ENCODE results near the gene SHBG. TPM values are rescaled to one million over a fixed set of nuclear protein-coding genes. Genes with fewer than 3 reads are reported as not detected.
"Not testable (repeated sequence)": the region's sequence is repeated elsewhere in the genome, so short reads cannot be mapped to it uniquely, and the experiment has no call there.

Gene SHBG
- total RNA-seq, 1 donor from 2014 or later = 0.79 TPM

DNA sequence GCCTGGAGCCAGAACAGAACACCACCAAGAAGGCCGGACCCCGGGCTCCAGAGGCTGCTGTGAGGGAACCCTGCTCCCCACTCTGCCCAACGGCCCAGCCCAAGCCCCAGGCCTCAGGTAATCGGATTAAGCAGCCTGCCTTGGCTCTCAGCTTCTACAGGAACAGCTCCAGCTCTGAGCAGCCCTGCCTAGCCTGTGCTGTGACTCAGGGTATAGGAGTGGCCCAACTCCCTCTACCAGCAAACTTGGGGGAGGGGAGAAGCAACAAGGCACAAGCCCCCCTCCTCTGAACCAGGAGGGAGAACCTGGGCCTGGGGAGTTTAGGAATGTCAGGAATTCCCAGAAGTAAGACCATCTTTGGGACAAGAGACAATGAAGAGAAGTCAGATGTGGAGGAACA, 39.2 kb upstream of the SHBG start:
- peaks cover 8% of the 10 kb centered on the region for H3K36me3 ChIP-seq (ENCODE audit: control insufficient read depth, insufficient read depth, low read length)
- TF ChIP-seq, protein P1, sequence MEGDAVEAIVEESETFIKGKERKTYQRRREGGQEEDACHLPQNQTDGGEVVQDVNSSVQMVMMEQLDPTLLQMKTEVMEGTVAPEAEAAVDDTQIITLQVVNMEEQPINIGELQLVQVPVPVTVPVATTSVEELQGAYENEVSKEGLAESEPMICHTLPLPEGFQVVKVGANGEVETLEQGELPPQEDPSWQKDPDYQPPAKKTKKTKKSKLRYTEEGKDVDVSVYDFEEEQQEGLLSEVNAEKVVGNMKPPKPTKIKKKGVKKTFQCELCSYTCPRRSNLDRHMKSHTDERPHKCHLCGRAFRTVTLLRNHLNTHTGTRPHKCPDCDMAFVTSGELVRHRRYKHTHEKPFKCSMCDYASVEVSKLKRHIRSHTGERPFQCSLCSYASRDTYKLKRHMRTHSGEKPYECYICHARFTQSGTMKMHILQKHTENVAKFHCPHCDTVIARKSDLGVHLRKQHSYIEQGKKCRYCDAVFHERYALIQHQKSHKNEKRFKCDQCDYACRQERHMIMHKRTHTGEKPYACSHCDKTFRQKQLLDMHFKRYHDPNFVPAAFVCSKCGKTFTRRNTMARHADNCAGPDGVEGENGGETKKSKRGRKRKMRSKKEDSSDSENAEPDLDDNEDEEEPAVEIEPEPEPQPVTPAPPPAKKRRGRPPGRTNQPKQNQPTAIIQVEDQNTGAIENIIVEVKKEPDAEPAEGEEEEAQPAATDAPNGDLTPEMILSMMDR (IDR thresholded peaks at IDR 0.05; ENCODE audit: insufficient read depth, low read length, poor library complexity, severe bottlenecking) = no peak
- DNase-seq (ENCODE audit: low read depth) = no peak

DNA sequence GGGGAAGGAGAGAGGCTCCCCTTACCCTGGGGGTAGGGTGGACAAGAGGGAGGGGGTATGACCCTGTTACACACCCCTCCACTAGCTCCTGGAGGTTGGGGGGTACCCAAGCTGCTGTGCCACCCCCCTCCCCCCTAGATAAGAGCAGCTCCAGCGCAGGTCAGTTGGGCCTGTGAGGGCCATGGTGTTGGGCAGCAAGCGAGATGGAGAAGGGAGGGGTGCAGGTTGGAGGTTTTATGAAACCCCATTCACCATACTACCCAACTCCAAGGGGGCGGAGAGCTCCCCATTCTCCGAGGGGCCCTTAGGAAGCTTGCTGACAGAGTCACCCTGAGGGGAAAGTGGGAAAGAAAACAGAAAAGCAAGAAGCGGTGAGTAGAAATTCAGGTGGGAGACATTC, 38.3 kb upstream of the SHBG start:
- DNase-seq (ENCODE audit: low read depth) = no peak
- TF ChIP-seq, protein P1 (IDR thresholded peaks at IDR 0.05; ENCODE audit: insufficient read depth, low read length, poor library complexity, severe bottlenecking) = no peak
- Histone ChIP-seq H3K27me3 (ENCODE audit: control insufficient read depth, insufficient read depth, low read length) (no peaks in the 10 kb centered on the region), H3K36me3 (ENCODE audit: control insufficient read depth, insufficient read depth, low read length) (peaks cover 5% of the 10 kb centered on the region), H3K4me3 (ENCODE audit: low read depth, low read length) (no peak overlapping the region)

More for the DNA sequence above, 39.2 kb upstream of the SHBG start:
- Histone ChIP-seq H3K4me3 (ENCODE audit: low read depth, low read length) (no peak overlapping the region), H3K27me3 (ENCODE audit: control insufficient read depth, insufficient read depth, low read length) (no peaks in the 10 kb centered on the region)

DNA sequence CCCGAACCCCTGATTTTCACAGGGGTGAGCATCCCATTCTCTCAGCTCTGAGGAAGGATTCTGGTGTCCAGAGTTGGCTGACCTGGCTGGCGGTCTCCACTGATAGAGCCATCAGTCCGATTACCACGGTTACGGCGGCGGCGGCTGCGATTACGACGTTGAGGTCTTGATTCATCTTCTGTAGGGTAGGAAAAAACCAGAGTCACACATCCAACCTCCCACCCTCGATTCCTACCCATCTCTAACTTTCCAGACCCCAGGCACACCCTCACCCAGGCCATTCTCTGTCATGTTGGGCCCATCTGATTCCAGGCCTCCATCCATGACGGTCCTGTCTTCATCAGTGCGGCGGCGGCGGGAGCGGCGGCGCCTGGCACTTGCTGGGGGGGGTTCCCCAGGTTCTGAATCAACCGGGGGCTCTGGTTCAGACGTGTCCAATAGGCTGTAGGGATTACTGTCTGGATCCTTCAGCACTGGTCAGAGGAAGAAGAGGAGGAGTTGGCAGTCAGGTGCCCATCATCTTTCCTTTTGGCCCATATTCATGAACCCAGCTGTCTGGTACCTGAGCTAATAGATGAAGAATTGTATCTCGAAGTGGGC, 37.4 kb upstream of the SHBG start:
- H3K4me3 ChIP-seq (ENCODE audit: low read depth, low read length) = no peak overlapping the region
- TF ChIP-seq, protein P1 (IDR thresholded peaks at IDR 0.05; ENCODE audit: insufficient read depth, low read length, poor library complexity, severe bottlenecking) = no peak
- no peaks in the 10 kb centered on the region for H3K27me3 ChIP-seq (ENCODE audit: control insufficient read depth, insufficient read depth, low read length)
- DNase-seq (ENCODE audit: low read depth) = no peak
- peaks cover 5% of the 10 kb centered on the region for H3K36me3 ChIP-seq (ENCODE audit: control insufficient read depth, insufficient read depth, low read length)

DNA sequence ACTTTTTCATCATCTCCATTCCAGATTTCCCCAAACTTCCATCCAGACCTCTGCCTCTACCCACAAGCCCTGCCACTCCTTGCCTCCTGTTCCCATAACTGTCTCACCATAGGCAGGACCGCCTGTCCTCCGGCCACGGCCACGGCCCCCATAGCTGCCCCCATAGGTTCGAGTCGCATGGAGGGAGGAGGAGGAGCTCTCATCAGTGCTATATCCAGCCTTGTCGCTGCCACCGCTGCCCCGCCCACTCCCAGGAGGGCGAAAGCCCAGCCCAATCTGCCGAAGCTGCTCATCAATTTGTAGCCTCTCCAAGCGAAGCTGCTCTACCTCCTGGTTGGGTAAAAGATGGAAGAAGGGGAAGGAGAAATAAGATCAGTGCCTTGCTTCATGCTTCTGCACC, 36.6 kb upstream of the SHBG start:
- Histone ChIP-seq H3K4me3 (ENCODE audit: low read depth, low read length) (no peak overlapping the region), H3K27me3 (ENCODE audit: control insufficient read depth, insufficient read depth, low read length) (no peaks in the 10 kb centered on the region), H3K36me3 (ENCODE audit: control insufficient read depth, insufficient read depth, low read length) (peaks cover 5% of the 10 kb centered on the region)
- TF ChIP-seq, protein P1 (IDR thresholded peaks at IDR 0.05; ENCODE audit: insufficient read depth, low read length, poor library complexity, severe bottlenecking) = no peak
- no peak for DNase-seq (ENCODE audit: low read depth)

DNA sequence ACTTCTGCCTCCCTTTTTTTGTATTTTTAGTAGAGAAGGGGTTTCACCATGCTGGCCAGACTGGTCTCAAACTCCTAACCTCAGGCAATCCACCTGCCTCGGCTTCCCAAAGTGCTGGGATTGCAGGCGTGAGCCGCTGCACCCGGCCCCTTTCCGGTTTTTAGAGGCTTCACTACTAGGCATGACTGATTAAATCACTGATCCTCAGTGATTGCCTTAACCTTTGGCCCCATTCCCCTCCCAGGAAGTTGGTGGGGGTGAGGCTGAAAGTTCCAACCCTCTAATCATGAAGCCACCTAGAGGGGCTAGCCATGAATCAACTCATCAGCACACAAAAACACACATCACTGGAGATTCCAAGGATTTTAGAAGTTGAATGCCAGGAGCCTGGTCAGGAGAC, 32.4 kb upstream of the SHBG start:
- not testable (repeated sequence) for H3K36me3 ChIP-seq (ENCODE audit: control insufficient read depth, insufficient read depth, low read length)

DNA sequence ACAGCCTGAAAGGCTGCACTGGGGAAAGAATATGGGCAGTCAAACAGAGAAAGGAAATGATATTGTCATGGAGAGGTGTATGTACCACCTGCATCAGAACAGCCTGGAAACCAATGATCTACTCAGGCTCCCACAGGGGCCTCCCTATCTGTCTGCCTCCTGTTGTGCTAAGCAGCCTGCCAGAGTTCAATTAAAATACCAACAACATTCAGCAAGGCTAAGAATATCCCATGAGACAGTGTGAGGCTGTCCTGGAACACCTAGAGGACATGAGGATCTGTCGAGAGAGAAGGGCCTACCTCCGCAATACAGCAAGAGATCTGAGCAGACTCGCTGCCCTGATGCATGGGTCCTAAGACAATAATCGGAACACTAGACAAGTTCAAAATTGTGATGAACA, 23.7 kb upstream of the SHBG start:
- Histone ChIP-seq H3K27me3 (ENCODE audit: control insufficient read depth, insufficient read depth, low read length) (no peaks in the 10 kb centered on the region), H3K4me3 (ENCODE audit: low read depth, low read length) (no peak overlapping the region), H3K36me3 (ENCODE audit: control insufficient read depth, insufficient read depth, low read length) (peaks cover 1% of the 10 kb centered on the region)
- TF ChIP-seq, protein P1 (IDR thresholded peaks at IDR 0.05; ENCODE audit: insufficient read depth, low read length, poor library complexity, severe bottlenecking) = no peak
- no peak for DNase-seq (ENCODE audit: low read depth)

More for the DNA sequence above, 32.4 kb upstream of the SHBG start:
- not testable (repeated sequence) for DNase-seq (ENCODE audit: low read depth); H3K27me3 ChIP-seq (ENCODE audit: control insufficient read depth, insufficient read depth, low read length); H3K4me3 ChIP-seq (ENCODE audit: low read depth, low read length)
